Stomach (tissue), 4 donors: ENCODE data around the gene RCCD1.

ENCODE experiments used
- CTCF ChIP-seq, 7 experiments: fragments of 450-650 bp in 4 of 7; fragments of 200-600 bp in 3 of 7; sonication (generic) in 3 of 7; IDR thresholded peaks; one replicate each; pipeline ENCODE4 v1.5.1; 2016 to 2019; ENCODE audit warnings: antibody characterized with exemption in 7 of 7, control low read depth in 2 of 7, mild to moderate bottlenecking in 1 of 7
- POLR2AphosphoS5 ChIP-seq, 3 donors: sonication (generic); formaldehyde crosslinking; IDR thresholded peaks; one replicate each; pipeline ENCODE4 v1.6.1; 2016; ENCODE audit warnings: antibody characterized with exemption in 3 of 3

- no peak for TF ChIP-seq POLR2AphosphoS5 (IDR thresholded peaks at IDR 0.05)
- TF ChIP-seq CTCF (IDR thresholded peaks at IDR 0.05) = no peak
Observed at GRCh38 chr15:90953947-90954711, 555 bp upstream of the RCCD1 start.
